Measurements from ENCODE around the gene MMRN2. TPM values are rescaled to one million over a fixed set of nuclear protein-coding genes. Genes with fewer than 3 reads are reported as not detected.

Gene MMRN2
- polyA plus RNA-seq, 1 donor from 2014 or later: 0.15 TPM

GRCh38 chr10:86969421-86970041, 12.1 kb upstream of the MMRN2 start:
- Histone ChIP-seq H4K20me1 (ENCODE audit: insufficient read depth) (no peaks in the 10 kb centered on the region), H3K9me3 (ENCODE audit: low read length) (no peaks in the 10 kb centered on the region), H3K9me2 (ENCODE audit: insufficient read depth, low read length) (no peaks in the 10 kb centered on the region), H3K36me3 (ENCODE audit: insufficient read depth, low read length) (no peaks in the 10 kb centered on the region), H3K4me2 (ENCODE audit: low read length) (no peak overlapping the region), H3K79me2 (replicated peaks; ENCODE audit: insufficient read depth, low read length) (no peaks in the 10 kb centered on the region), H3K27me3 (ENCODE audit: insufficient read depth, low read depth, low read length) (peaks cover 17% of the 10 kb centered on the region), H3F3A (ENCODE audit: insufficient read depth, low read length, poor library complexity, severe bottlenecking) (no peaks in the 10 kb centered on the region), H3K9ac (ENCODE audit: low read length) (no peak overlapping the region), H2AFZ (ENCODE audit: low read depth, low read length) (no peak overlapping the region), H3K27ac (ENCODE audit: low read length) (no peak overlapping the region), H3K4me3 (ENCODE audit: low read length) (no peak overlapping the region)
- TF ChIP-seq TAF1 (IDR thresholded peaks at IDR 0.05; ENCODE audit: low read depth) (no peak), POLR2AphosphoS5 (IDR thresholded peaks at IDR 0.05) (no peak), EZH2 (IDR thresholded peaks at IDR 0.05; ENCODE audit: borderline replicate concordance, insufficient read depth, low read length, poor library complexity, severe bottlenecking) (no peak), CTCF (IDR thresholded peaks at IDR 0.05; ENCODE audit: poor library complexity, severe bottlenecking) (no peak), REST (IDR thresholded peaks at IDR 0.05; ENCODE audit: borderline replicate concordance) (no peak), RAD21 (conservative IDR thresholded peaks at IDR 0.05) (no peak)

GRCh38 chr10:86968994-86969355, 11.6 kb upstream of the MMRN2 start:
- H3K79me2 ChIP-seq (replicated peaks; ENCODE audit: insufficient read depth, low read length): no peaks in the 10 kb centered on the region
- no peaks in the 10 kb centered on the region for H4K20me1 ChIP-seq (ENCODE audit: insufficient read depth)
- no peaks in the 10 kb centered on the region for H3F3A ChIP-seq (ENCODE audit: insufficient read depth, low read length, poor library complexity, severe bottlenecking)
- H3K9me3 ChIP-seq (ENCODE audit: low read length): no peaks in the 10 kb centered on the region
- no peak overlapping the region for H3K4me3 ChIP-seq (ENCODE audit: low read length)
- no peak overlapping the region for H3K4me2 ChIP-seq (ENCODE audit: low read length)
- no peaks in the 10 kb centered on the region for H3K36me3 ChIP-seq (ENCODE audit: insufficient read depth, low read length)
- H3K27ac ChIP-seq (ENCODE audit: low read length): no peak overlapping the region
- H2AFZ ChIP-seq (ENCODE audit: low read depth, low read length): no peak overlapping the region
- H3K9me2 ChIP-seq (ENCODE audit: insufficient read depth, low read length): no peaks in the 10 kb centered on the region
- no peak overlapping the region for H3K9ac ChIP-seq (ENCODE audit: low read length)
- H3K27me3 ChIP-seq (ENCODE audit: insufficient read depth, low read depth, low read length): peaks cover 17% of the 10 kb centered on the region
- no peak for TF ChIP-seq REST (IDR thresholded peaks at IDR 0.05; ENCODE audit: borderline replicate concordance)
- no peak for TF ChIP-seq POLR2AphosphoS5 (IDR thresholded peaks at IDR 0.05)
- TF ChIP-seq CTCF (IDR thresholded peaks at IDR 0.05; ENCODE audit: poor library complexity, severe bottlenecking): no peak
- TF ChIP-seq RAD21 (conservative IDR thresholded peaks at IDR 0.05): no peak
- TF ChIP-seq EP300 (conservative IDR thresholded peaks at IDR 0.05; ENCODE audit: poor library complexity, severe bottlenecking): no peak
- no peak for TF ChIP-seq SMC3 (conservative IDR thresholded peaks at IDR 0.05; ENCODE audit: poor library complexity)
- no peak for TF ChIP-seq EZH2 (IDR thresholded peaks at IDR 0.05; ENCODE audit: borderline replicate concordance, insufficient read depth, low read length, poor library complexity, severe bottlenecking)
- no peak for TF ChIP-seq TAF1 (IDR thresholded peaks at IDR 0.05; ENCODE audit: low read depth)
